ENCODE results near the gene HRK. TPM values are rescaled to one million over a fixed set of nuclear protein-coding genes. Genes with fewer than 3 reads are reported as not detected.

The HRK gene
- total RNA-seq, 1 experiment from 2014 or later, result 2.6 TPM

- no peak overlapping the region for H2BK15ac ChIP-seq (ENCODE audit: low read depth, low read length)
- H3T11ph ChIP-seq (ENCODE audit: low read length), result no peak overlapping the region
- H3K4ac ChIP-seq (ENCODE audit: low read depth, low read length), result no peak overlapping the region
- H3K14ac ChIP-seq (ENCODE audit: insufficient read depth, low read length), result no peak overlapping the region
- no peak overlapping the region for H3K27ac ChIP-seq (ENCODE audit: insufficient read length, low read depth, low read length)
- H3K79me2 ChIP-seq (ENCODE audit: insufficient read depth, low read length), result no peaks in the 10 kb centered on the region
- H2AFZ ChIP-seq (ENCODE audit: low read length), result no peak overlapping the region
- no peak overlapping the region for H2BK120ac ChIP-seq (ENCODE audit: low read depth, low read length, poor library complexity, severe bottlenecking)
- H3K56ac ChIP-seq (ENCODE audit: insufficient read length, low read depth, low read length), result no peak overlapping the region
- no peaks in the 10 kb centered on the region for H3K4me1 ChIP-seq (ENCODE audit: insufficient read depth, low read length)
- no peak for TF ChIP-seq CTCF (conservative IDR thresholded peaks at IDR 0.05)
- no peaks in the 10 kb centered on the region; a peak in 1 of 7 replicates for H3K36me3 Mint-ChIP-seq (ENCODE audit: insufficient read depth in 1 of 3, low read depth in 3 of 3)
- H4K8ac ChIP-seq (replicated peaks; ENCODE audit: insufficient read length, low read depth, low read length), result no peak overlapping the region
- no peak overlapping the region for H3K27ac Mint-ChIP-seq
- no peak overlapping the region for H2AK5ac ChIP-seq (ENCODE audit: insufficient read length, low read length)
- H3K9ac ChIP-seq (ENCODE audit: extremely low read depth, insufficient read length, low read length), result no peak overlapping the region
- H3K23me2 ChIP-seq (ENCODE audit: insufficient read length, low read depth, low read length, poor library complexity, severe bottlenecking), result no peaks in the 10 kb centered on the region
- H3K27me3 ChIP-seq (ENCODE audit: insufficient read depth, low read length), result no peaks in the 10 kb centered on the region
- no peaks in the 10 kb centered on the region for H3K9me3 ChIP-seq (ENCODE audit: control insufficient read depth, low read depth, low read length)
- H2BK12ac ChIP-seq (ENCODE audit: insufficient read length, low read depth, low read length), result no peak overlapping the region
- H3K4me3 Mint-ChIP-seq, result no peak overlapping the region
- no peak overlapping the region for H2BK20ac ChIP-seq (ENCODE audit: low read depth, low read length, poor library complexity, severe bottlenecking)
- H3K4me1 Mint-ChIP-seq, result peaks cover 9 to 22% of the 10 kb centered on the region in 2 experiments
- H4K20me1 ChIP-seq (ENCODE audit: control insufficient read depth, insufficient read depth, insufficient read length), result no peaks in the 10 kb centered on the region
- H4K91ac ChIP-seq (ENCODE audit: insufficient read length, low read depth, low read length), result no peak overlapping the region
- H3K23ac ChIP-seq (ENCODE audit: insufficient read length, low read depth, low read length), result no peak overlapping the region
- H3K18ac ChIP-seq (ENCODE audit: insufficient read length, low read depth, low read length), result no peak overlapping the region
- H3K27me3 Mint-ChIP-seq (ENCODE audit: low read depth), result peaks cover 2% of the 10 kb centered on the region
- H3K9me3 Mint-ChIP-seq, result no peaks in the 10 kb centered on the region
- WGBS (ENCODE audit: extremely low coverage, insufficient read length, low lambda C conversion rate), result no CpG with 5 or more reads among the region's 4 CpGs
- DNase-seq, result no peak
- no peak overlapping the region for H2BK5ac ChIP-seq (ENCODE audit: insufficient read length, low read length)
- H4K5ac ChIP-seq (ENCODE audit: insufficient read length, low read depth, low read length), result no peak overlapping the region
- H3K79me1 ChIP-seq (ENCODE audit: insufficient read depth, low read depth, low read length, poor library complexity, severe bottlenecking), result no peaks in the 10 kb centered on the region
- no peak overlapping the region for H3K4me2 ChIP-seq (ENCODE audit: insufficient read depth, insufficient read length, low read length)
Observed at GRCh38 chr12:116862167-116862566, 19.1 kb downstream of the HRK start.
